Adrenal gland (tissue), 12 donors: ENCODE measurements around the gene CHD1L. TPM values are rescaled to one million over a fixed set of nuclear protein-coding genes. Genes with fewer than 3 reads are reported as not detected.
"Not testable (repeated sequence)": the region's sequence is repeated elsewhere in the genome, so short reads cannot be mapped to it uniquely, and the experiment has no call there.

Source experiments
- DNase-seq, 7 donors: peaks; one replicate each; pipeline ENCODE4 v3.0.0-alpha.2; 2019 to 2020
- H3K27ac ChIP-seq, 5 donors: fragments of 200-600 bp; sonication (generic) in 4 of 5; 1 replicate in 3 of 5; 2 replicates in 2 of 5; pipeline versions ENCODE4 v1.5.1 to v1.8.0; 2016 to 2020; ENCODE audit warnings: mild to moderate bottlenecking in 1 of 5
- H3K27me3 ChIP-seq: fragments of 200-600 bp; 2 replicates; pipeline ENCODE4 v1.8.0; 2021
- H3K36me3 ChIP-seq, 2 donors: fragments of 200-600 bp; replicated peaks in 1 of 2; 1 replicate in 1 of 2; 2 replicates in 1 of 2; pipeline versions ENCODE4 v1.5.1 to v1.8.0; 2018 to 2022
- H3K4me1 ChIP-seq, 2 donors: fragments of 200-600 bp; replicated peaks in 1 of 2; 1 replicate in 1 of 2; 2 replicates in 1 of 2; pipeline versions ENCODE4 v1.5.1 to v1.8.0; 2018 to 2021
- H3K4me3 ChIP-seq, 4 donors: fragments of 200-600 bp; sonication (generic) in 3 of 4; one replicate each; pipeline ENCODE4 v1.5.1; 2016 to 2018
- H3K9me3 ChIP-seq, 3 donors: fragments of 200-600 bp; sonication (generic) in 1 of 3; replicated peaks in 1 of 3; 1 replicate in 2 of 3; 2 replicates in 1 of 3; pipeline versions ENCODE4 v1.5.1 to v1.8.0; 2016 to 2021
- CTCF ChIP-seq, 6 experiments: fragments of 450-650 bp in 4 of 6; fragments of 200-600 bp in 2 of 6; sonication (generic) in 1 of 6; IDR thresholded peaks; 1 replicate in 5 of 6; 2 replicates in 1 of 6; pipeline versions ENCODE4 v1.5.1 to v1.8.0; 2016 to 2021; ENCODE audit warnings: antibody characterized with exemption in 6 of 6, mild to moderate bottlenecking in 2 of 6, moderate library complexity in 1 of 6
- POLR2A ChIP-seq, 2 donors: fragments of 450-650 bp; IDR thresholded peaks; one replicate each; pipeline ENCODE4 v1.6.1; 2017; ENCODE audit warnings: antibody characterized with exemption in 2 of 2, mild to moderate bottlenecking in 2 of 2, moderate library complexity in 1 of 2
- WGBS, 4 donors: extraction: QIAGEN DNeasy Blood & Tissue Kit in 2 of 4; methylation state at CpG; one replicate each; pipeline versions ENCODE4 v1.1.5 to v1.1.7; 2013 to 2017; 5-methylcytosine and 5-hydroxymethylcytosine counted together
- intact Hi-C, 2 donors: fragments of 100-400 bp; cut with DNase I; formaldehyde crosslinking; loops; one replicate each; pipeline versions ENCODE4 v1.14.1 to v1.15.0; 2022 to 2023
- polyA plus RNA-seq, 3 donors: library from polyadenylated mRNA; stranded (reverse); fragments of 200-250 nt in 2 of 3; fragments of 350-450 nt in 1 of 3; fragmentation: Illumina TruSeq in 1 of 3; extraction: RNeasy Lipid Tissue Mini Kit (QIAGEN cat#74804) in 1 of 3; gene quantifications; one replicate each; pipeline ENCODE4 v1.2.3, GENCODE V29; 2013 to 2014
- total RNA-seq, 9 donors: library from RNA; depleted of rRNA in 4 of 9; stranded (reverse); fragments of >200 nt in 4 of 9; fragments of 120-200 nt in 1 of 9; fragmentation: NEBNext Ultra II Directional in 1 of 9; extraction: Animal tissue kit (Norgen Biotek cat#: 25700) in 1 of 9; gene quantifications; one replicate each; pipeline versions ENCODE4 v1.1.0 to v1.2.4, GENCODE V29; 2013 to 2023
- donor health status: healthy with polysubstance abuse.
- donor health status: Bipolar disorder and iron deficiency.
- donor health status: DM: yes; HTN: yes; CAD: no.
- donor health status: DM: no; HTN: no; CAD: no.
- donor health status: DM: no; HTN: no; CAD: no.
- donor health status: DM: yes; HTN: yes; CAD: no.

The CHD1L gene
- total and polyA plus RNA-seq, 12 donors, result 11.8 to 28.9 (median 22.6) TPM

- Histone ChIP-seq H3K36me3 (no peaks in the 10 kb centered on the region), H3K9me3 (no peaks in the 10 kb centered on the region), H3K4me1 (no peaks in the 10 kb centered on the region), H3K27me3 (no peaks in the 10 kb centered on the region), H3K4me3 (no peak overlapping the region), H3K27ac (no peak overlapping the region)
- intact Hi-C loops, result no loop called here
- 70 to 86% (median 78%) methylated on average over 3 of the region's 3 CpGs for WGBS, 4 donors
- TF ChIP-seq CTCF (IDR thresholded peaks at IDR 0.05) (no peak), POLR2A (IDR thresholded peaks at IDR 0.05) (no peak)
- DNase-seq, result no peak
These were observed 74.5 kb downstream of the CHD1L start for GRCh38 chr1:147316968-147317367.

GRCh38 chr1:147326933-147327687, 84.6 kb downstream of the CHD1L start:
- H3K9me3 ChIP-seq, H3K4me3 ChIP-seq, DNase-seq, H3K36me3 ChIP-seq, H3K27ac ChIP-seq, H3K27me3 ChIP-seq, intact Hi-C loops, H3K4me1 ChIP-seq: not testable (repeated sequence)
- WGBS, 4 donors, result 60 to 66% (median 63%) methylated on average over 19 to 25 of the region's 26 CpGs

- no peak for DNase-seq
- no peaks in the 10 kb centered on the region for H3K9me3 ChIP-seq
- TF ChIP-seq CTCF (IDR thresholded peaks at IDR 0.05) (no peak), POLR2A (IDR thresholded peaks at IDR 0.05) (no peak)
- 45 to 51% (median 47%) methylated on average over 5 of the region's 5 CpGs for WGBS, 4 donors
- intact Hi-C loops, result no loop called here
- H3K36me3 ChIP-seq, result no peaks in the 10 kb centered on the region
- H3K27ac ChIP-seq, result no peak overlapping the region
- no peak overlapping the region for H3K4me3 ChIP-seq
- H3K27me3 ChIP-seq, result no peaks in the 10 kb centered on the region
- no peaks in the 10 kb centered on the region for H3K4me1 ChIP-seq
These were observed 91.8 kb downstream of the CHD1L start for GRCh38 chr1:147334292-147334691.

- intact Hi-C loops, result no loop called here
- 43 to 72% (median 63%) methylated on average over 2 of the region's 2 CpGs for WGBS, 4 donors
These were observed 93.8 kb downstream of the CHD1L start for GRCh38 chr1:147336291-147336690.

More at GRCh38 chr1:147336291-147336690, 93.8 kb downstream of the CHD1L start:
- no peaks in the 10 kb centered on the region for H3K9me3 ChIP-seq
- H3K27me3 ChIP-seq, result no peaks in the 10 kb centered on the region
- no peaks in the 10 kb centered on the region for H3K4me1 ChIP-seq
- TF ChIP-seq POLR2A (IDR thresholded peaks at IDR 0.05), result no peak
- TF ChIP-seq CTCF (IDR thresholded peaks at IDR 0.05), result no peak
- H3K27ac ChIP-seq, result no peak overlapping the region
- H3K4me3 ChIP-seq, result no peak overlapping the region
- no peak for DNase-seq
- H3K36me3 ChIP-seq, result no peaks in the 10 kb centered on the region
